ENCODE data around the gene SMC4. TPM values are rescaled to one million over a fixed set of nuclear protein-coding genes. Genes with fewer than 3 reads are reported as not detected.

Gene SMC4
- total RNA-seq, 1 donor from 2014 or later = 124 TPM

- no peaks in the 10 kb centered on the region for H3K27me3 Mint-ChIP-seq
- no peak overlapping the region for H3K27ac Mint-ChIP-seq
- H3K9me3 Mint-ChIP-seq = no peaks in the 10 kb centered on the region
- no peak overlapping the region for H3K4me3 Mint-ChIP-seq
- H3K4me1 Mint-ChIP-seq (ENCODE audit: unreplicated experiment) = no peaks in the 10 kb centered on the region
- TF ChIP-seq CTCF (conservative IDR thresholded peaks at IDR 0.05) = no peak
- no peak for DNase-seq (ENCODE audit: extremely low spot score, unreplicated experiment)
- peaks cover 23% of the 10 kb centered on the region for H3K36me3 Mint-ChIP-seq
Measured at GRCh38 chr3:160369784-160370183, 29.7 kb upstream of the SMC4 start.

GRCh38 chr3:160370987-160371857 lies 28.2 kb upstream of the SMC4 start:
- DNase-seq (ENCODE audit: extremely low spot score, unreplicated experiment) = no peak
- Mint-ChIP-seq H3K4me3 (no peak overlapping the region), H3K27me3 (no peaks in the 10 kb centered on the region), H3K36me3 (peaks cover 15% of the 10 kb centered on the region), H3K27ac (no peak overlapping the region), H3K4me1 (ENCODE audit: unreplicated experiment) (no peaks in the 10 kb centered on the region), H3K9me3 (no peaks in the 10 kb centered on the region)
- no peak for TF ChIP-seq CTCF (conservative IDR thresholded peaks at IDR 0.05)

GRCh38 chr3:160372780-160373179 lies 26.7 kb upstream of the SMC4 start:
- no peak overlapping the region for H3K27ac Mint-ChIP-seq
- DNase-seq (ENCODE audit: extremely low spot score, unreplicated experiment) = no peak
- H3K9me3 Mint-ChIP-seq = no peaks in the 10 kb centered on the region
- no peaks in the 10 kb centered on the region for H3K4me1 Mint-ChIP-seq (ENCODE audit: unreplicated experiment)
- no peak for TF ChIP-seq CTCF (conservative IDR thresholded peaks at IDR 0.05)
- H3K36me3 Mint-ChIP-seq = peaks cover 11% of the 10 kb centered on the region
- H3K4me3 Mint-ChIP-seq = no peak overlapping the region
- H3K27me3 Mint-ChIP-seq = no peaks in the 10 kb centered on the region

GRCh38 chr3:160373655-160374054 lies 25.8 kb upstream of the SMC4 start:
- H3K4me3 Mint-ChIP-seq = no peak overlapping the region
- H3K4me1 Mint-ChIP-seq (ENCODE audit: unreplicated experiment) = no peaks in the 10 kb centered on the region
- DNase-seq (ENCODE audit: extremely low spot score, unreplicated experiment) = no peak
- no peak for TF ChIP-seq CTCF (conservative IDR thresholded peaks at IDR 0.05)
- no peak overlapping the region for H3K27ac Mint-ChIP-seq
- H3K9me3 Mint-ChIP-seq = no peaks in the 10 kb centered on the region
- peaks cover 11% of the 10 kb centered on the region for H3K36me3 Mint-ChIP-seq
- H3K27me3 Mint-ChIP-seq = no peaks in the 10 kb centered on the region

- Mint-ChIP-seq H3K4me1 (ENCODE audit: unreplicated experiment) (no peaks in the 10 kb centered on the region), H3K27ac (no peak overlapping the region), H3K27me3 (no peaks in the 10 kb centered on the region), H3K36me3 (peaks cover 11% of the 10 kb centered on the region), H3K9me3 (no peaks in the 10 kb centered on the region), H3K4me3 (no peak overlapping the region)
- DNase-seq (ENCODE audit: extremely low spot score, unreplicated experiment) = no peak
- TF ChIP-seq CTCF (conservative IDR thresholded peaks at IDR 0.05) = no peak
Measured at GRCh38 chr3:160374472-160374871, 25.0 kb upstream of the SMC4 start.
